Measurements from ENCODE around the gene TRIM24.
A peak's percentile ranks its signal among the peaks of the same experiment; 100 is the strongest.

The TRIM24 gene

DNA sequence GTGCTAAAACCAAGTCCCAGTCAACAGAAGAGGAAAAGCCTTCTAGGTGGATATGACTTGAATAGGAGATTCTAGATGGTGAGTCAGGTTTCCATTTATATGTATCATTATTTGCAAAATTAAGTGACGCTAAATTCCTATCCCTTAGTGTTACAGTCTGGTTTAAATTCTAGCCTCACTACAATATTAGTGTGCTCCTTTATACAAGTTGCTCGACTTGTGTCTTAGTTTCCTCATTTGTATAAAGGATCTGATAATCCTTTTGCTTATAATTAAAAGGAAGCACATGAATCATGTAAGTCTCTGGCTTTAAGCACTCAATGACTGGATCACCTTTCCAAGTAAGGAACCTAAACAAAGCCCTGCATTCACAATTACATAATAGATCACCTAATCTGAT, 135.4 kb downstream of the TRIM24 start:
- no peak overlapping the region for H2AFZ ChIP-seq (ENCODE audit: low read length)
- no peaks in the 10 kb centered on the region for H3K9me2 ChIP-seq (replicated peaks; ENCODE audit: low read depth, low read length)
- H3K4me2 ChIP-seq (ENCODE audit: low read depth, low read length, poor library complexity, severe bottlenecking) = no peak overlapping the region
- no peaks in the 10 kb centered on the region for H3F3A ChIP-seq (ENCODE audit: low read depth)
- H3K27me3 ChIP-seq (ENCODE audit: insufficient read depth, low read length, poor library complexity, severe bottlenecking) = no peaks in the 10 kb centered on the region
- peaks cover 6% of the 10 kb centered on the region for H3K4me1 ChIP-seq (ENCODE audit: insufficient read depth, low read length, poor library complexity, severe bottlenecking)
- no peaks in the 10 kb centered on the region for H3K9me3 ChIP-seq (ENCODE audit: insufficient read depth, low read depth, low read length)
- H3K79me2 ChIP-seq (ENCODE audit: insufficient read depth, low read length) = no peaks in the 10 kb centered on the region
- H3K9ac ChIP-seq (ENCODE audit: low read depth, low read length, poor library complexity, severe bottlenecking) = no peak overlapping the region
- no peak overlapping the region for H3K4me3 ChIP-seq (ENCODE audit: low read length, poor library complexity, severe bottlenecking)
- no peaks in the 10 kb centered on the region for H4K20me1 ChIP-seq (ENCODE audit: insufficient read depth, low read length, poor library complexity, severe bottlenecking)
- no peaks in the 10 kb centered on the region for H3K36me3 ChIP-seq (ENCODE audit: insufficient read depth, low read length)
- TF ChIP-seq EZH2phosphoT487 (IDR thresholded peaks at IDR 0.05; ENCODE audit: borderline replicate concordance) (no peak), CTCF (conservative IDR thresholded peaks at IDR 0.05; ENCODE audit: low read length) (no peak)

DNA sequence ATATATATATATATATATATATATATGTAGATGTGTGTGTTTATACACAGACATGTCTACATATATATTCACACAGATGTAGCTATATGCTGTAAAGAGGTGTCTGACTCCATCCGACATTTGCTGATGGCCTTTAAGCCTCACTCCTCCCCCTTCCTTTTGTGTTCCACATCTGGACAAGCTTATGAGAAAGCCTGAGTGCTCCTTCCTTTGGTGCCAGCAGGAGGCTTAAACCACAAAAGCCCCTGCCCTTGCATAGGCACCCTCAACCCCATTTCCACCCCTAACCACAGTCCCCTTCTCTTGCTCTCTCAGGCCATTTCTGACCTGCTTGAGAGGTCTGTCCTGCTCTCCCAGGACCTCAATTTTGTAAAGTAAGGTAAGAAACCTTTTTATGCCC, 142.4 kb downstream of the TRIM24 start:
- Histone ChIP-seq H3K9me2 (replicated peaks; ENCODE audit: low read depth, low read length) (no peaks in the 10 kb centered on the region), H3K36me3 (ENCODE audit: insufficient read depth, low read length) (no peaks in the 10 kb centered on the region), H3K9ac (ENCODE audit: low read depth, low read length, poor library complexity, severe bottlenecking) (peak overlapping the region; percentile 46), H3K27me3 (ENCODE audit: insufficient read depth, low read length, poor library complexity, severe bottlenecking) (no peaks in the 10 kb centered on the region), H3K9me3 (ENCODE audit: insufficient read depth, low read depth, low read length) (peaks cover 4% of the 10 kb centered on the region; the same call in 1 of the 2 replicates), H3K4me3 (ENCODE audit: low read length, poor library complexity, severe bottlenecking) (peak overlapping the region; percentile 34), H3K79me2 (ENCODE audit: insufficient read depth, low read length) (no peaks in the 10 kb centered on the region), H4K20me1 (ENCODE audit: insufficient read depth, low read length, poor library complexity, severe bottlenecking) (no peaks in the 10 kb centered on the region), H2AFZ (ENCODE audit: low read length) (no peak overlapping the region), H3F3A (ENCODE audit: low read depth) (no peaks in the 10 kb centered on the region; the same call in 1 of the 2 replicates), H3K4me1 (ENCODE audit: insufficient read depth, low read length, poor library complexity, severe bottlenecking) (peaks cover 59% of the 10 kb centered on the region), H3K4me2 (ENCODE audit: low read depth, low read length, poor library complexity, severe bottlenecking) (peak overlapping the region; percentile 63)
- TF ChIP-seq EZH2phosphoT487 (IDR thresholded peaks at IDR 0.05; ENCODE audit: borderline replicate concordance) = no peak
- peak; percentile 39 for TF ChIP-seq CTCF (conservative IDR thresholded peaks at IDR 0.05; ENCODE audit: low read length)

DNA sequence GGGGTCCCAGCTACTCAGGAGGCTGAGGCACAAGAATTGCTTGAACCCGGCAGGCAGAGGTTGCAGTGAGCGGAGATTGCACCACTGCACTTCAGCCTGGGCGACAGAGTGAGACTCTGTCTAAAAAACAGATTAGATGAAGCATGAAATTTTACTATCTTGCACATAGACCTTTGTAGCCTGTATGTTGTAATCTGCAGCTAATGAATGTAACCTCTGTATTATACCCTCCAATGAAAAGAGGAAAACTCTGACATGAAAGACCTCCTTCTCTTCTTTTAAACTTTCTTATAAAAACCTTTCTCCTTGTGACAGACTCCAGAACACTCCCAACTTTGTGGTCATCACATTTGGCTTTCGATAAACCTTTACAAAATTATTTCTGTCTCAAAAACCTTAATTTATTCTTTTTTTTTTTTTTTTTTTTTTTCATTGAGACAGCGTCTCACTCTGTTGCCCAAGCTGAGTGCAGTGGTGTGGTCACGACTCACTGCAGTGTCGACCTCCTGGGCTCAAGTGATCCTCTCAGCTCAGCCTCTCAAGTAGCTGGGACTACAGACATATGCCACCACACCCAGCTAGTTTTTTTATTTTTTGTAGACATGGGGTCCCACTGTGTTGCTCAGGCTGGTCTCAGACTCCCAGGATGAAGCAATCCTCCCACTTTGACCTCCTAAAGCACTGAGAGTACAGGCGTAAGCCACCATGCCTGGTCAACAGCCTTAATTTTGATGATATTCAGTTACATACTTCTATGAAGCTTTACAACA, 143.7 kb downstream of the TRIM24 start:
- H3K4me3 ChIP-seq (ENCODE audit: low read length, poor library complexity, severe bottlenecking) = no peak overlapping the region
- no peaks in the 10 kb centered on the region for H3K9me2 ChIP-seq (replicated peaks; ENCODE audit: low read depth, low read length)
- peaks cover 61% of the 10 kb centered on the region for H3K4me1 ChIP-seq (ENCODE audit: insufficient read depth, low read length, poor library complexity, severe bottlenecking)
- H3K27me3 ChIP-seq (ENCODE audit: insufficient read depth, low read length, poor library complexity, severe bottlenecking) = no peaks in the 10 kb centered on the region
- no peak overlapping the region for H2AFZ ChIP-seq (ENCODE audit: low read length)
- TF ChIP-seq EZH2phosphoT487 (IDR thresholded peaks at IDR 0.05; ENCODE audit: borderline replicate concordance) (no peak), CTCF (conservative IDR thresholded peaks at IDR 0.05; ENCODE audit: low read length) (no peak)
- H3K79me2 ChIP-seq (ENCODE audit: insufficient read depth, low read length) = no peaks in the 10 kb centered on the region
- peak overlapping the region; percentile 46 for H3K9ac ChIP-seq (ENCODE audit: low read depth, low read length, poor library complexity, severe bottlenecking)
- no peaks in the 10 kb centered on the region for H3K36me3 ChIP-seq (ENCODE audit: insufficient read depth, low read length)
- H3K9me3 ChIP-seq (ENCODE audit: insufficient read depth, low read depth, low read length) = peaks cover 4% of the 10 kb centered on the region; the same call in 1 of the 2 replicates
- no peaks in the 10 kb centered on the region; the same call in 1 of the 2 replicates for H3F3A ChIP-seq (ENCODE audit: low read depth)
- peak overlapping the region; percentile 63 for H3K4me2 ChIP-seq (ENCODE audit: low read depth, low read length, poor library complexity, severe bottlenecking)
- no peaks in the 10 kb centered on the region for H4K20me1 ChIP-seq (ENCODE audit: insufficient read depth, low read length, poor library complexity, severe bottlenecking)
